Right lobe of liver (tissue), 6 donors: ENCODE measurements around the gene ITPR1. TPM values are rescaled to one million over a fixed set of nuclear protein-coding genes. Genes with fewer than 3 reads are reported as not detected.

Source experiments
- ATAC-seq, 4 donors: fragments of 200-7000 bp; cut with Tn5 transposase; one replicate each; pipeline ENCODE4 v1.9.1; 2020; ENCODE audit warnings: mild to moderate bottlenecking in 4 of 4, moderate library complexity in 4 of 4
- DNase-seq, 3 donors: peaks; one replicate each; pipeline ENCODE4 v3.0.0-alpha.2; 2020
- H3K27ac ChIP-seq, 3 donors: fragments of 200-600 bp; one replicate each; pipeline ENCODE4 v1.8.0; 2022
- H3K27me3 ChIP-seq, 2 donors: fragments of 200-600 bp; one replicate each; pipeline ENCODE4 v1.8.0; 2022
- H3K36me3 ChIP-seq, 4 donors: fragments of 200-600 bp; sonication (generic) in 1 of 4; one replicate each; pipeline versions ENCODE4 v1.5.1 to v1.8.0; 2017 to 2022; ENCODE audit warnings: control low read depth in 1 of 4
- H3K4me1 ChIP-seq, 4 donors: fragments of 200-600 bp; sonication (generic) in 1 of 4; one replicate each; pipeline versions ENCODE4 v1.5.1 to v1.8.0; 2017 to 2022; ENCODE audit warnings: control low read depth in 1 of 4
- H3K4me3 ChIP-seq, 3 donors: fragments of 200-600 bp; one replicate each; pipeline ENCODE4 v1.8.0; 2022
- H3K9me3 ChIP-seq, 4 donors: fragments of 200-600 bp; sonication (generic) in 1 of 4; one replicate each; pipeline versions ENCODE4 v1.5.1 to v1.8.0; 2017 to 2022; ENCODE audit warnings: control low read depth in 1 of 4
- POLR2A ChIP-seq: fragments of 450-650 bp; IDR thresholded peaks from one replicate; pipeline ENCODE4 v1.6.1; 2017; ENCODE audit warnings: antibody characterized with exemption, mild to moderate bottlenecking
- WGBS: methylation state at CpG from one replicate; pipeline ENCODE4 v1.1.6; 2018; ENCODE audit warnings: low coverage, low lambda C conversion rate; ENCODE audit not compliant: insufficient coverage; ENCODE audit errors: missing lambda C conversion rate; 5-methylcytosine and 5-hydroxymethylcytosine counted together
- intact Hi-C, 2 donors: fragments of 100-400 bp; cut with DNase I; formaldehyde crosslinking; loops; one replicate each; pipeline versions ENCODE4 v1.11.2 to v1.14.1; 2022
- total RNA-seq, 6 experiments: library from RNA; depleted of rRNA in 2 of 6; stranded (reverse); fragments of >200 nt in 2 of 6; fragmentation: NEBNext Ultra II Directional in 3 of 6; extraction: Animal tissue kit (Norgen Biotek cat#: 25700) in 3 of 6; gene quantifications; one replicate each; pipeline versions ENCODE4 v1.1.0 to v1.2.4, GENCODE V29; 2016 to 2023
- TF ChIP-seq, protein P1 (sequence below), 4 donors: fragments of 200-600 bp in 3 of 4; fragments of 450-650 bp in 1 of 4; IDR thresholded peaks; one replicate each; pipeline versions ENCODE4 v1.5.1 to v1.8.0; 2016 to 2022; ENCODE audit warnings: antibody characterized with exemption in 4 of 4, mild to moderate bottlenecking in 2 of 4
- donor health status: DM: no; HTN: yes; CAD: no.
- donor health status: DM: no; HTN: no; CAD: no.
- donor health status: DM: no; HTN: no; CAD: no.
- donor health status: DM: no; HTN: yes; CAD: no.
- donor health status: DM: no; HTN: yes; CAD: no.

ITPR1 gene
- total RNA-seq, 6 experiments from 2014 or later: 6.5 to 16.2 (median 11.5) TPM

DNA sequence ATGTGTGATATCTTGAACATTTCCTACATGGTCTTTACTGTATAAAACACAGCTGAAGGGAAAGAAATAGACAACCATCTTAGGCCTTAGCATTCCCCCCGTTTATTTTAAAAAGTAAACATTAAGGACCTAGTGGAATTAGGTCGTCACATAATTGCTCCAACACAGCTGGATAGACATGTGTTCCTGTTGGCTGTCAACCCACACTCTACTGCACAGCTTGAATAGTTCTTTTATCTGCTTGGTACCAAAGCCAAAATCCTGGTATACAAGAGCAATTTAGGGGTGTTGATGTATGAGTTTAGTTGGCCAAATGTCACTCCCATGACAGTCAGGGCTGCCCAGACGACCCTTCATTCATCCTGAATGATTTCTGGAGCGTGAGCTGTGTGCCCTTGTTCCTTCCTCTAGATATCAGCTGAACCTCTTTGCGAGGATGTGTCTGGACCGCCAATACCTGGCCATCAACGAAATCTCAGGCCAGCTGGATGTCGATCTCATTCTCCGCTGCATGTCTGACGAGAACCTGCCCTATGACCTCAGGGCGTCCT, 179.7 kb downstream of the ITPR1 start:
- Histone ChIP-seq H3K4me3 (no peak overlapping the region), H3K9me3 (no peaks in the 10 kb centered on the region), H3K27ac (no peak overlapping the region), H3K4me1 (no peaks in the 10 kb centered on the region), H3K36me3 (peaks cover 0 to 3% (median 0%) of the 10 kb centered on the region in 4 donors), H3K27me3 (no peaks in the 10 kb centered on the region)
- intact Hi-C loops: no loop called here
- TF ChIP-seq, protein P1, sequence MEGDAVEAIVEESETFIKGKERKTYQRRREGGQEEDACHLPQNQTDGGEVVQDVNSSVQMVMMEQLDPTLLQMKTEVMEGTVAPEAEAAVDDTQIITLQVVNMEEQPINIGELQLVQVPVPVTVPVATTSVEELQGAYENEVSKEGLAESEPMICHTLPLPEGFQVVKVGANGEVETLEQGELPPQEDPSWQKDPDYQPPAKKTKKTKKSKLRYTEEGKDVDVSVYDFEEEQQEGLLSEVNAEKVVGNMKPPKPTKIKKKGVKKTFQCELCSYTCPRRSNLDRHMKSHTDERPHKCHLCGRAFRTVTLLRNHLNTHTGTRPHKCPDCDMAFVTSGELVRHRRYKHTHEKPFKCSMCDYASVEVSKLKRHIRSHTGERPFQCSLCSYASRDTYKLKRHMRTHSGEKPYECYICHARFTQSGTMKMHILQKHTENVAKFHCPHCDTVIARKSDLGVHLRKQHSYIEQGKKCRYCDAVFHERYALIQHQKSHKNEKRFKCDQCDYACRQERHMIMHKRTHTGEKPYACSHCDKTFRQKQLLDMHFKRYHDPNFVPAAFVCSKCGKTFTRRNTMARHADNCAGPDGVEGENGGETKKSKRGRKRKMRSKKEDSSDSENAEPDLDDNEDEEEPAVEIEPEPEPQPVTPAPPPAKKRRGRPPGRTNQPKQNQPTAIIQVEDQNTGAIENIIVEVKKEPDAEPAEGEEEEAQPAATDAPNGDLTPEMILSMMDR (IDR thresholded peaks at IDR 0.05): no peak
- no peak for TF ChIP-seq POLR2A
- DNase-seq (no peak), ATAC-seq (no peak)
- WGBS: 77% methylated on average over 8 of the region's 11 CpGs

DNA sequence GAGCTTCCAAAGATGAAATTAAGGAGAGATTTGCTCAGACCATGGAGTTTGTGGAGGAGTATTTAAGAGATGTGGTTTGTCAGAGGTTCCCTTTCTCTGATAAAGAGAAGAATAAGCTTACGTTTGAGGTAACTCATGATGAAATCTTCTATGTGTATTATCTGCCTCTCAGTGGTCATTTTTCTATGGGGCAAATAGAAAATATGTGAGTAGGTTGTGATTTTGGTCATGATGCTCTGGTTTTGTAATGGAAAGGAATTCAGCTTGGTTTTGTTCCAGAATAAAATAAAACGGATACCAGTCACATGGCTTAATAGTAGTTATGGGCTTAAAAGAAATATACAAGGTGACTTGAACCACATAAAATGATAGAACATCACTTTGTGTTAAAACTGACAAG, 181.1 kb downstream of the ITPR1 start:
- DNase-seq: no peak
- H3K9me3 ChIP-seq: no peaks in the 10 kb centered on the region
- no peak overlapping the region for H3K4me3 ChIP-seq
- no peak for ATAC-seq
- H3K4me1 ChIP-seq: no peaks in the 10 kb centered on the region
- no peaks in the 10 kb centered on the region for H3K27me3 ChIP-seq
- WGBS: 50% methylated on average over 2 of the region's 2 CpGs
- intact Hi-C loops: no loop called here
- peaks cover 0 to 3% (median 0%) of the 10 kb centered on the region in 4 donors for H3K36me3 ChIP-seq
- no peak for TF ChIP-seq POLR2A
- TF ChIP-seq, protein P1 (IDR thresholded peaks at IDR 0.05): no peak
- H3K27ac ChIP-seq: no peak overlapping the region

DNA sequence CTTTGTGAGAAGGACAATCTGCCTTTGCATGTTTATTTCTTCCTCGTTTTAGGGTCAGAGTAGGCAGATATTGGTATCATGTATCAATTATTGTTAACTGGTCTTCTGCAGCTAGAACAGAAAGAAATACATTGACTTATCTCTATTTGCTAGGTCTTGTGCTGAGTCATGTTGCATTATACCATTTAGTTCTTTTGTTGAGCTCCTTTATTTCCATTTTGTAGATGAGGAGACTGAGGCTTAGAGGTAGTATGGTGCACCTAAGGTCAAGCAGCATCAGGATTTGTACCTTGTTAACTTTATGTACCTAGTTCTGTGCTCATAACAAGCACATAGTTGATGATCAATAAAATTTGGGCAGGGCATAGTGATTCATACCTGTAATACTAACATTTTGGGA, 182.6 kb downstream of the ITPR1 start:
- intact Hi-C loops: no loop called here
- 70% methylated on average over 1 of the region's 1 CpG for WGBS
- no peak for TF ChIP-seq POLR2A
- TF ChIP-seq, protein P1 (IDR thresholded peaks at IDR 0.05): no peak
- Histone ChIP-seq H3K9me3 (no peaks in the 10 kb centered on the region), H3K36me3 (peaks cover 0 to 3% (median 0%) of the 10 kb centered on the region in 4 donors), H3K27me3 (no peaks in the 10 kb centered on the region), H3K27ac (no peak overlapping the region), H3K4me1 (no peaks in the 10 kb centered on the region), H3K4me3 (no peak overlapping the region)
- ATAC-seq (no peak), DNase-seq (no peak)

DNA sequence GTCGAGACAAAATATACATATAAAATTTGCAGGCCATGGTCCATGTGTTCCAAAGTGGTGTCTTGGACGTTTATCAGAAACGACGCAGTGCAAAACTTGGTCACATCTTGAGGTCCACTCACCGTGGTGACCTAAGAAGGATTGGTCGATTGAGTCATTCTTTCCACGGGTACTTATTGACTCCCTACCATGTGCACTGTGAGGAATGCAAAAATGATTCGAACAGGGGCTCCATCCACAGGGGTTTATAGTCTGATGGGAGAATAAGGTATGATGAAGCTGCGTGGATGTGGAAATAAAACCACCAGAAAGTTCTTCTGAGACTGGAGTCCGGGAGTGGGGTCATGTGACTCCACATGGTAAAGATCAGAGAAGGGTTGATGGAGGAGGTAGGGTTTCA, 185.2 kb downstream of the ITPR1 start:
- intact Hi-C loops: no loop called here
- H3K27me3 ChIP-seq: no peaks in the 10 kb centered on the region
- WGBS: 82% methylated on average over 10 of the region's 10 CpGs
- no peaks in the 10 kb centered on the region for H3K36me3 ChIP-seq
- no peak overlapping the region for H3K27ac ChIP-seq
- no peak for TF ChIP-seq POLR2A
- TF ChIP-seq, protein P1 (IDR thresholded peaks at IDR 0.05): no peak
- H3K9me3 ChIP-seq: no peaks in the 10 kb centered on the region
- no peak for ATAC-seq
- H3K4me1 ChIP-seq: no peaks in the 10 kb centered on the region
- DNase-seq: no peak
- no peak overlapping the region for H3K4me3 ChIP-seq
